ENCODE results near the gene MRPL24.

MRPL24 gene

DNA sequence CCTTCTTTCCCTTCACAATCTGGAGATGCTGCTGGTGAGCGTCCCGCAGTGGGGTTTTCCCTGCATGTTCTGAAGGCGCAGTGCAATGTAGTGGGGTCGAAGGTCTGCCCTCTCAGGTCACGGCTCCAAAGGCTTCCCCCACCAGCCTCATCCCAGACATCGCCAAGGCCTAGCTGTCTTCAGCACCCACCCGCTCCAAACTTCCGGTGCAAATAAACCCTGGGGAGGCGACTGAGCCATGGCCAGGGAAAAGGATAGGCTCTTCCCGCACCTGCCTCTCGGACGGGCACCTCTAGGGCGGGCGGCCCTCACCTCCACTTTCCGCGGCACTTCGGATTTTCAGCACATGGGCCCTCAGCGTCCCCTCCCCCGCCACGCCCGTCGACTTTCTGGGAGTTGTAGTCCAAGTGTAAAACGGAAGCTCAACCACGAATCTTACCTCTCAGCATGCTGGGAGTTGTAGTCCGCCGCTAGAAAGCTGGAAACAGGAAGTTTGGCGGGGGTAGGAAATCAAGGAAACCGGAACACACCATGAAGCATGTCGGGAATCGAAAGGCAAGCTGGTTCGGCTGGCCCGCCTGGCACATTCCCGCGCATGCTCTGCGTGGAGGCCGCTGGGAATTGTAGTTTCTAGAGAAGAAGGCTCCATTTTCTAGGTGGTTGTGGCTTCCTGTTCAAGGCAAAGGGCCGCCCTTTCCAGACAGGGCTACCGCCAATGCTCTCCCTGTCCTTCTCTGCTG, at the start of gene MRPL24:
MRPL24 (minus strand) TSS at position 348 of the 740 bp plus-strand sequence. CDS start 2,384 bp downstream, outside the sequence.
- Mint-ChIP-seq H3K4me1 (peaks cover 50% of the 10 kb centered on the region), H3K27me3 (no peaks in the 10 kb centered on the region), H3K36me3 (peaks cover 75% of the 10 kb centered on the region), H3K27ac (peak within 1 kb of the TSS; percentile 94), H3K4me3 (peak within 1 kb of the TSS; percentile 94), H3K9me3 (no peaks in the 10 kb centered on the region)
- ATAC-seq, result peak; percentile 95

DNA sequence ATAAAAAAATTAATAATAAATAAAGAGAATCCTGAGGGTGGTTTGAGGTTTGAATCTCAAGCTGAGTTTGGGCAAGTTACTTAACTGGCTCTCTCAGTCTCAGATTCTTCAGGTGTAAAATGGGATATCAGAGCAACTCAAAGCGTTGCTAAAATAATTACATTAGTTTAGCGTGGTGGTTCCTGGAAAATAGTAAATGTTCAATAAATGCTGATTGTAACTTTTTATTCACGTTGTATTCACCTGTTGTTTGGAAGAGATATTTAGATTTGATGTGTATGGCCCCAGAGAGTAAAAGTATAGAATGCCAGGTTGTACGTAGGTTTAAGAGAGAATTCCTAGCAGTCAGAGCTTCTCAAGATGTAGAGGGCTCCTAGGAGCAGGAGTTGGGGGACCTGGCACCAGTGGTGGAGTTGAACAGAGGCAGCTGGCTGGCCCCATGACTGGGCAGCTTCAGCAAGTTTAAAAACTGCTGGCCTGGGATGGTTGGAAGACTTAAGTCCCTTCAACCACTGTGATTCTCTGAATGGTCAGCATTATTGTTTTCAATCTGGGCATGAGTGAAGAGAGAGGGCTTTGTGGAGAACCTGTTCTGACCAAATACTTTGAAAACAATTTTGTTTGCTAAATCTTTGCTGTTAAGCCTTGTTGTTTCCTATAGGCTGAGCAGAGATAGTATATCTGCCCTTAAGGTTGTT, 48.9 kb upstream of the MRPL24 start:
- ATAC-seq, result no peak
- Mint-ChIP-seq H3K27ac (no peak overlapping the region), H3K36me3 (peaks cover 80% of the 10 kb centered on the region), H3K9me3 (no peaks in the 10 kb centered on the region), H3K4me1 (peaks cover 11% of the 10 kb centered on the region), H3K4me3 (no peak overlapping the region), H3K27me3 (no peaks in the 10 kb centered on the region)

DNA sequence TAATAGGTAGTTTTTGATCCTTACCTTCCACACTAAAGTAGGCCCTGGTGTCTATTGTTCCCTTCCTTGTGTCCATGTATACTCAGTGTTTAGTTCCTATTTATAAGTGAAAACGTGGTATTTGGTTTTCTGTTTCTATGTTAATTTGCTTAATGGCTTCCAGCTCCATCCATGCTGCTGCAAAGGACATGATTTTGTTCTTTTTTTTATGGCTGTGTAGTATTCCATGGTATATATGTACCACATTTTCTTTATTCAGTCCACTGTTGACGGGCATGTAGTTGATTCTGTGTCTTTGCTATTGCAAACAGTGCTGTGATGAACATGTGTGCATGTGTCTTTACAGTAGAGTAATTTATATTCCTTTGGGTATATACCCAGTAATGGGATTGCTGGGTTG, 47.2 kb upstream of the MRPL24 start:
- H3K27ac Mint-ChIP-seq, result no peak overlapping the region
- H3K27me3 Mint-ChIP-seq, result no peaks in the 10 kb centered on the region
- no peak for ATAC-seq
- peaks cover 11% of the 10 kb centered on the region for H3K4me1 Mint-ChIP-seq
- H3K4me3 Mint-ChIP-seq, result no peak overlapping the region
- no peaks in the 10 kb centered on the region for H3K9me3 Mint-ChIP-seq
- H3K36me3 Mint-ChIP-seq, result peaks cover 72% of the 10 kb centered on the region

DNA sequence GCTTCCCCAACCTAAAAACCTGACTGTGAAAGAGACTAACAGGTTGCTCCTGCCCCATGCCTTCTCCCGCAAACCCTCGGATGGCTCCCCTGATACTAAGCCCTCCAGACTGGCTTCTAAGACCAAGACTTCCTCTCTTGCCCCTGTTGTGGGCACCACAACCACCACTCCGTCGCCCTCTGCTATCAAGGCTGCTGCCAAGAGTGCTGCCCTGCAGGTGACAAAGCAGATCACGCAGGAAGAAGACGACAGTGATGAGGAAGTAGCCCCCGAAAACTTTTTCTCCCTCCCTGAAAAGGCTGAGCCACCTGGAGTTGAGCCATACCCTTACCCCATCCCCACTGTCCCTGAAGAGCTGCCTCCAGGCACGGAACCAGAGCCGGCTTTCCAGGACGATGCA, 45.8 kb upstream of the MRPL24 start:
- ATAC-seq, result no peak
- Mint-ChIP-seq H3K36me3 (peaks cover 72% of the 10 kb centered on the region), H3K4me1 (peaks cover 16% of the 10 kb centered on the region), H3K27me3 (no peaks in the 10 kb centered on the region), H3K4me3 (no peak overlapping the region), H3K9me3 (no peaks in the 10 kb centered on the region), H3K27ac (no peak overlapping the region)

DNA sequence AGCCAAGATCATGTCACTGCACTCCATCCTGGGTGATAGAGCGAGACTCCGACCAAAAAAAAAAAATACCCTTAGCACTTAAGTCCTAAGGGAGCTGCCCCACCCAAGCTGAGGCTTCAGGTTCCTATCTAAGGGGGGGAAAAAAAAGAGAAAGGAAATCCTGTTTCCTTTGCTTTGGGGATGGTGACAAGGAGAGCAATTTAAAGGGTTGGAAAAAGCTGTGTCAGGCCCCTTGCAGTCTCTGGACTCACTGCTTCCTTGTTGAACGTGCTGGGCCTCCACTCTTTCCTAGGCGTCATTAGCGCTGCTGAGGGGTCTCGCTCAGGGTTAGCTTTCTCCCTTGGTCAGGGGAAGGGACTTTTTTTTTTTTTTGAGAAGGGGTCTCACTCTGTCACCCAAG, 44.6 kb upstream of the MRPL24 start:
- no peak overlapping the region for H3K27ac Mint-ChIP-seq

DNA sequence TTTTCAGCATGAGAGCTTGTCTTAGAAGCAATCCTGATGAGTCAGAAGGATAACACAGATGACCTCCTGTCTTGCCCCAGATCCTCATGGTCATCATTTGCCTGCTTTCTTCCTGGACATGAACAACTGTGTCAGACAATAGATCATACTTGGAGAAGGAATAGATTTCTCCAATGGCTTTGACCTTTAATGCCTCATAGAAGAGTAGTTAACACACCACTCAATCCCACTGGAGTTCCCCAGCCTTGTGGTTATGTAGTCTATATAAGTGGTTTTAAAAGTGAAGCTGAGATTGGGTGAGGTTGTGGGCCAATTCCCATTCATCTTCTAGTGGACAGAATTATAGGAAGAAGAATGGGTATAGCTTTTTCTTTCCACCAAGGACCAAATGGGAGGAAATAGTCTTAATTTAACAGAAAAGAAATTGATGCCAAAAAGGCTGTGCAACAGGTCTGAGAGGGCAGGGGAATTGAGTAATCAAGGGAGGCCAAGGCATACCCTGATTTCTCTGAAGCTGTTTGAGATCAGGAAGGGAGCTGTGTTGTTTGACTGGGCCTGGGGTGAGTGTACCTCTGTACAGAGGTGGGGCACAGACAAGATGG, 40.8 kb upstream of the MRPL24 start:
- ATAC-seq, result no peak
- Mint-ChIP-seq H3K27ac (peak overlapping the region; percentile 52), H3K27me3 (no peaks in the 10 kb centered on the region), H3K4me1 (peaks cover 42% of the 10 kb centered on the region), H3K4me3 (no peak overlapping the region), H3K36me3 (peaks cover 50% of the 10 kb centered on the region), H3K9me3 (no peaks in the 10 kb centered on the region)

More for the DNA sequence above, 44.6 kb upstream of the MRPL24 start:
- Mint-ChIP-seq H3K4me1 (peaks cover 26% of the 10 kb centered on the region), H3K36me3 (peaks cover 73% of the 10 kb centered on the region), H3K27me3 (no peaks in the 10 kb centered on the region), H3K9me3 (no peaks in the 10 kb centered on the region), H3K4me3 (no peak overlapping the region)
- no peak for ATAC-seq

DNA sequence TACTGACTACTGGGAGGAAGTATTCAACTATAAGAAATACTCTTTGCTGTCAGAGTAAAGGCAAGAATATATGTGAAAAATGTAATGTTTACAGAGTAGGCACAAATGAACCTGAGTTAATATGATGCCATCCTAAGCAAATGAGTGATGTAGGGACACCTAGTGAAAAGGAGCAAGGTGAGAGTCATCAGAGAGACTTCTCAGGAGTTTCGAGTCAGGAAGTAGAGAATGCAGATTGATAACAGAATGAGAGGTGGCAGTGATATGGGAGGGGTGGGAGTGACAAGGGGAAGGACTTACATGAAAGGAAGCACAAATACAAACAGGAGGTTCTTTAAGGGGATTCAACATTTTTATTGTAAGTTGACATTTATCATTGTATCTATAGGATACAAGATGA, 36.7 kb upstream of the MRPL24 start:
- H3K27me3 Mint-ChIP-seq, result no peaks in the 10 kb centered on the region
- peaks cover 58% of the 10 kb centered on the region for H3K4me1 Mint-ChIP-seq
- no peaks in the 10 kb centered on the region for H3K9me3 Mint-ChIP-seq
- H3K27ac Mint-ChIP-seq, result no peak overlapping the region
- peaks cover 41% of the 10 kb centered on the region for H3K36me3 Mint-ChIP-seq
- ATAC-seq, result no peak
- H3K4me3 Mint-ChIP-seq, result no peak overlapping the region

DNA sequence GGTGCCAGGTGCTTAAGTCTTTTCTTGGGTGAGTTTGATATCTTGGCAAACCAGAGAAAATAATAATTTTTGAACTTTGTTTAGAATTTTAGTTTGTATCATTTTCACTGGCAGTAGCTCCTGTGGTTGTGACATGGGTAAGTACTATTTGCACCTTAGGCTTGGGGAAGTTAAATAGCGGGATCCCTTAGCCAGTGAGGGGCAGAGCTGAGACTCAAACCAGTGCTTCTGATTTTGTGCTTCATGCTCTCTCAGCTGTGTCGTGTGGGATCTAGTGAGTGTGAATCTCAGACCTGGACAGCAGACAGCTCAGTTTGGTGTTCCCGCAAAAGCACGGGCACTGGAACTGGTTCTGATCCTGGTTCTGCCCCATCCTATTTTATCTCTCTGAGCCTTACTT, 36.1 kb upstream of the MRPL24 start:
- peaks cover 36% of the 10 kb centered on the region for H3K36me3 Mint-ChIP-seq

DNA sequence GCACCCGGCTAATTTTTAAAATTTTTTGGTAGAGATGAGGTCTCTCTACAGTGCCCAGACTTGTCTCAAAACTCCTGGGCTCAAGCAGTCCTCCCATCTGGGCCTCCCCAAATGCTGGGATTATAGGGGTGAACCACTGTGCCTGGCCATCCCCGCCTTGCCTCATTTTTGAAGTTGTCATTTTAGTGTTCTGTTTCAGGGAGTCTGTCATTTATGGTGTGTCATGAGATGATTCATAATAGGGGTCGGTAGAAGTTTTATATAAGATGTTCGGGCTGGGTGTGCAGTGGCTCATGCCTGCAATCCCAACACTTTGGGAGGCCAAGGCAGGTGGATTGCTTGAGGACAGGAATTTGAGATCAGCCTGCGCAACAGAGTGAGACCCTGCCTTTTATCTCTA, 34.9 kb upstream of the MRPL24 start:
- Mint-ChIP-seq H3K36me3 (peaks cover 32% of the 10 kb centered on the region), H3K27ac (no peak overlapping the region), H3K4me3 (no peak overlapping the region), H3K27me3 (no peaks in the 10 kb centered on the region), H3K9me3 (no peaks in the 10 kb centered on the region), H3K4me1 (peaks cover 56% of the 10 kb centered on the region)
- no peak for ATAC-seq

More for the DNA sequence above, 36.1 kb upstream of the MRPL24 start:
- Mint-ChIP-seq H3K4me1 (peaks cover 59% of the 10 kb centered on the region), H3K9me3 (no peaks in the 10 kb centered on the region), H3K27ac (no peak overlapping the region), H3K27me3 (no peaks in the 10 kb centered on the region), H3K4me3 (no peak overlapping the region)
- no peak for ATAC-seq

DNA sequence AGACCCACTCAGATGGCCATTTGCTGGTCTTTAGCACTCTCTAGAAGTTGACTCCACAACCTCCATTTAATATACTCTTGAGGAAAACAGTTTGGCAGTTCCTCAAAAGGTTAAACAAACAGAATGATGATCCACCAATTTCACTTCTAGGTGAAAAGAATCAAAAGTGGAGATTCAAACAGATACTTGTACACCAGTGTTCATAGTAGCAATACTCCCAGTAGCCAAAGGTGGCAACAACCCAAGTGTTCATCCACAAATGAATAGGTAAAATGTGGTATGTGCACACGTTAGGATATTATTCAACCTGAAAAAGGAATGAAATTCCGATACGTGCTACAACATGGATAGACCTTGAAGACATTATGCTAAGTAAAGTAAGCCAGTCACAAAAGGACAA, 32.7 kb upstream of the MRPL24 start:
- no peak for ATAC-seq
- Mint-ChIP-seq H3K36me3 (peaks cover 36% of the 10 kb centered on the region), H3K4me3 (no peak overlapping the region), H3K4me1 (peaks cover 74% of the 10 kb centered on the region), H3K9me3 (no peaks in the 10 kb centered on the region), H3K27ac (no peak overlapping the region), H3K27me3 (no peaks in the 10 kb centered on the region)

DNA sequence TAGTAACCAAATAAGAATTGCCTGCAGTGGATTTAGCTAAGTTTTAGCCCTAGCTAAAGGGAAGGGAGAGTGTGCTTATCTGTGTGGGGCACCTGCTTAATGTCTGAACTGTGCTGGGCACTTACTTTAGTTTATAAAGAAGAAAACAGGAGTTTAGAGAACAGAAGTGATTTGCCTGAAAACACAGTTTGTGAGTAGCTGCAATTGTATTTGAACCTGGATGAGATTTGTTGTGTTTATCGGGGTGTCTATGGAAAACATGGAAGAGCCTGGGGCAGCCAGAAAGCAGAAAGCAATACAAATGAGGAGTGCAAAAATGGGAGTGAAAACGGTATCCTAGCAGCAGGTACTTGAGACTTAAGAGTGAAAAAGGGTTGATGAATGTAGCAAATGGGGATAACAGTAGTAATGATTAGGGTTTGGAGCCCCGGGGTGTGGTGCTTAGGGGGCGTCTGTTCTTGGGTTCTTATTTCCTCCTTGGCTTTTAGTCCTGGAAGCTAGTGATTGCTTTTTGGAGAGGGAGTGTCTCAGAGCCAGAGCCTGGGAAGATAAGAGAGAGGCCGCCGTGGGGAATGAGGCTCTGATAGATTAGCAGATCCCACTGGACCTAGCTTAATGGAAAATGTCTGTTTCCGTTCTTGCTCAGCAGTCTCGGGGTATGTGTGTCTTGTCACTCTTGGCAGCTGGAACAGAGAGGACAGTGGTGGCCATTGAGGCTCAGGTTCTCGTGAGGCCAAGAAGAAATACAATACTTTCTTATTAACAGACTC, 32.0 kb upstream of the MRPL24 start:
- no peaks in the 10 kb centered on the region for H3K27me3 Mint-ChIP-seq
- ATAC-seq, result no peak
- H3K9me3 Mint-ChIP-seq, result no peaks in the 10 kb centered on the region
- H3K4me1 Mint-ChIP-seq, result peaks cover 75% of the 10 kb centered on the region
- H3K4me3 Mint-ChIP-seq, result no peak overlapping the region
- no peak overlapping the region for H3K27ac Mint-ChIP-seq
- peaks cover 32% of the 10 kb centered on the region for H3K36me3 Mint-ChIP-seq

DNA sequence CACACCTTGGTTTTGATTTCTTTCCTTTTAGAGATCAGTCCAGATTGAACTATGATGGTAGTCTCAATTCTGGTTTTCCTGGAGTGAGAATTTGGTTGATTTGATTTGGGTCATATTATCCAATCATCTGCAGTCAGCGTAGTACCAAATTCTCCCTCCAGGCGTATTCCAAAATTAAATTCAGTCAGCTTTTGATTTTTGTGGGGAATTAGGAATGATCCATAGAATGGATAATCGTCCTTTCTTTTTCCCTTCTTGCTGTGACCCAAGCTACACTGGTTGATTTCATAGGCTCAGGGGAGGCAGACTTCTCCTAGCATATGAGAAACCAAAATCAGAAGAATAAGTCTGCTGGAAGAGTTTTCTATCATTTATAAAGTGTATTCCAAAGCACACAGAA, 31.3 kb upstream of the MRPL24 start:
- H3K4me3 Mint-ChIP-seq, result no peak overlapping the region
- no peak overlapping the region for H3K27ac Mint-ChIP-seq
- H3K27me3 Mint-ChIP-seq, result no peaks in the 10 kb centered on the region
- ATAC-seq, result no peak
- peaks cover 68% of the 10 kb centered on the region for H3K4me1 Mint-ChIP-seq
- no peaks in the 10 kb centered on the region for H3K9me3 Mint-ChIP-seq
- peaks cover 32% of the 10 kb centered on the region for H3K36me3 Mint-ChIP-seq

DNA sequence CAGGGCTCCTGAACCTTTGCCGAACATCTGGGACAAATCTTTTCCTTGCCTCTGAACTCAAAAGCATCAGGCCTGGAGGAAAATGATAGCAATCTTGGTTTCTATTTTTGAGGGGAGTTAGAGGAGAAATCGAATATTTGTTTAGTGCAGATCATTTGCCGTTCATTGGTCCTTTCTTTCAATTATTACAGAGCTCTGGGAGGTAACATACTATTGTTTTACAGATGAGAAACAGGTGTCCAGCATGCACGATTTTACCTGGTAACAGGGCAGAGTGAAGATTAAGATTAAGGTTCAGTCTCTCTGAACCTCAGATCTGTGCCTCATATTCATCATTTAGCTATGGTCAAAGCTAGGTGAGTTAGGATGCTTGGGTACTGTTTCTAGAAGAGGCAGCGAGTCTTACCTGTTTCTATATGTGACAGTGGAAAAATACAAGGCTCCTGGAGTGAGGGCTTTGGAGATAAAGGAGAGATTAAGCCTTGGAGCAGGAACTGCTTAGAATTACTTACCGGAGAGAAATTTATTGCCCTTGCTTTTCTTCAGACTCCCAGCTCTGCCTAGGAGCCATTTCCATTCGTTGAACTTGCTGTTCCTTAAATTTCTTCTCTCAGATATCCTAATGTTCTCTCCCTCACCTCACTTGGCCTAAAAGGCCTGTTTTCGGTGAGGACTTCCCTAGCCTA, 27.9 kb upstream of the MRPL24 start:
- Mint-ChIP-seq H3K4me1 (peaks cover 58% of the 10 kb centered on the region), H3K36me3 (peaks cover 24% of the 10 kb centered on the region), H3K27me3 (no peaks in the 10 kb centered on the region), H3K9me3 (no peaks in the 10 kb centered on the region), H3K4me3 (no peak overlapping the region), H3K27ac (no peak overlapping the region)
- ATAC-seq, result no peak

DNA sequence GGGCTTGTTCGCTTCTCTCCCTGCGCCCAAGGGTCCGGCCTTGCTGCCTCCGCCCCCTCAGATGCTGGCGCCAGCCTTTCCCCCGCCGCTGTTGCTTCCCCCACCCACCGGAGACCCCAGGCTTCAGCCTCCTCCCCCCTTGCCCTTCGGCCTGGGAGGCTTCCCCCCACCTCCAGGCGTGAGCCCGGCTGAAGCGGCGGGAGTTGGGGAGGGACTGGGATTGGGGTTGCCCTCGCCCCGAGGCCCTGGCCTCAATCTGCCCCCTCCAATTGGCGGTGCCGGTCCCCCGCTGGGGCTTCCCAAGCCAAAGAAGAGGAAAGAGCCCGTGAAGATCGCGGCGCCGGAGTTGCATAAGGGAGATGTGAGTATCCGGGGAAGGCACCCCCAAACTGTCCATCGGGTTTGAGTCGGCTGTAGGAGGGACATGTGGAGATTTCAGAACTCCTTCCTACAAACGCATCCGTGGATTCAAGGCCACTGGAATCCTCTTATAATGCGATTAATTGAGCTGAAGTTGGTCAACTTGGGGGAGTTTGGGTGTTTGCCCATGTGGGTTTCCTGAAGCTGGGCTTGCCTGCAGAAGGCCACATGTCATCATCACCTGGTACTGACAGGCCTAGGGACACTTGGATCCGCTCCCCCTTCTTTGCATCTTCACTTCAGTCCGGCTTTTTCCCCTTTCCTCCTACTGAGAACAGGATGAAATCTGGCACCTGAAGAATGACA, 27.2 kb upstream of the MRPL24 start:
- Mint-ChIP-seq H3K27me3 (no peaks in the 10 kb centered on the region), H3K36me3 (peaks cover 18% of the 10 kb centered on the region), H3K9me3 (no peaks in the 10 kb centered on the region), H3K27ac (no peak overlapping the region), H3K4me1 (peaks cover 51% of the 10 kb centered on the region), H3K4me3 (no peak overlapping the region)
- ATAC-seq, result peak; percentile 4
